ENCODE results near the gene PRRC2B.

PRRC2B gene

DNA sequence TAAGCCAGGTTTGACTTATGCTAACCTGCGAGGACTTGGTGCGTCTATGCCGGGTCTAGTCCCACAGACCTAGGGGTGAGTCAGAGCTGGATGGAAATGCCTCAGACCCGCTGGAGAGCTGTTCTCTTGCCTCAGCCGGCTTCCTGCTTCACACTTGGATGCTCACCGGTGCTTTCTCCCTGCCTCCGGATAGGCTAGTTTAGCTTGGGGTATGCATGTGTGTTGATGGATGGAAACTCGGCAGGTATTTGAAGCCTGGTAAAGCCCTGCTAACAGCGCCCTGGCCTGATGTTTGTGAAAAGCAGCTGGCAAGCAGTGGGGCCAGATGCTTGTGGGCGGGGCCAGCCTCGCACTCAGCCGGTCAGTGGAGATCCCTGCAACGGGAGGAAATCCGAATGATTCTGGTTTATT is 29.3 kb downstream of the PRRC2B start:
- in situ Hi-C loops (cut with HindIII; ENCODE audit: low sequenced_read_pairs) = no loop called here
- TF ChIP-seq CTCF (IDR thresholded peaks at IDR 0.05; ENCODE audit: low read depth, low read length, missing control alignments) = no peak
- H3K4me3 ChIP-seq (ENCODE audit: low read depth, low read length) = no peak overlapping the region
- DNase-seq (ENCODE audit: low read depth) = peak; percentile 88

DNA sequence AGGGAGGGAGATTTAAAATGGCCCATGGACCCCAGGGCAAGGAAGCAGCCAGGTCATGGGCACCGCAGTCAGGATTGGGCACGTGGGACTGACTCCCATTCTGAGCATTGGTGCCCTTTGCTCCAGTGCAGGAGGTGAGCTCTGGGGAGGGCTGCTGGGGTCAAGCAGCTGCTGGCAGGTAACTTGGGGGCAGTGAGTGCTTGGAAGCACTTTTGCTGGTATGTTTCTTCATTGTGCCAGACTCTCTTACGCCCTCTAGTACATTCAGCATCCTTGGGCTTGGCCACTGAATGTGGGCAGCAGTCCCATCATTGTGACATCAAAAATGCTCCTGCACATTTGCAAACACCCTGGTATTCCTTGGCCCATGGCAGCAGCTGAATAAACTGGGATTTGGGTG is 32.7 kb downstream of the PRRC2B start:
- no peak for DNase-seq (ENCODE audit: low read depth)
- no peak for TF ChIP-seq CTCF (IDR thresholded peaks at IDR 0.05; ENCODE audit: low read depth, low read length, missing control alignments)
- in situ Hi-C loops (cut with HindIII; ENCODE audit: low sequenced_read_pairs) = loop anchor here (25.0 kb wide), 1 partner anchor 289 kb away; the partner anchor contains the start of gene NUP214
- no peak overlapping the region for H3K4me3 ChIP-seq (ENCODE audit: low read depth, low read length)

DNA sequence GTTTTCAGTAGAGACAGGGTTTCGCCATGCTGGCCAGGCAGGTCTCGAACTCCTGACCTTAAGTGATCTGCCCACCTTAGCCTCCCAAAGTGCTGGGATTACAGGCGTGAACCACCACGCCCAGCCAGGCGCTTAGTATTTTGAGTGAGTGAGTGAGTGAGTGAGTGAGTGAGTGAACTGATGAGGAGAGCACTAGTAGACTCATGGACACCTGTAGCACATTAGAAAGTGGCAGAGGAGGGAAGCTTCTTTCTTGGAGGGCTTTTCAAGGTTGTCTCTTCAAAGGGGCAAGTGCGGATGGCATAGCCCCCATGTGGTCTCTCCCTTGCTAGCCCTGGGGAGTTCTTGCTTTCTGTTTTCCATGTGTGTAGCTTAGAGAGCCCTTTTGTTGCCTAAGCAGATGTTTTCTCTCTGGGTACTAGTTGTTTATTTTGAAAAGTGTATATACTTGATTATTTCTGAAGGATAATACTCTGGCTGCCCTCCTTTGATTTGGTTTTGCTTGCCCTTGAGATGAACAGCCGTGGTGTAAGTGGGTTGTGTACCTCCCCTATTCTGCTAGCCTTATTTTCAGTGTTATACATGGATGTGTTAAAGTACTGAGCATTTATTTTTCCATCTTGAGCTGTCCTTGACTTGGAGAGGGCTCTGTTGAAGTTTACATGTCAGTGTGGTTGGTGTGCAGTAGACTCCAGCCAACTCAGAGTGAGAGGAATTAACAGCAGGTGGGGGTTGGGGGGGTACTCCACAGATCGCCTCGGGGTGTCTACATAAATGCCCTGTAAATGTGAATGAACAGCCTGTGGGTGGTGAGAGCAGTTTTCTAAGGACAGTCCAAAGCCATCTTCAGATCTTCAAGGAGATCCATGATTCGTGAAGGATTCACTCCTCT is 35.5 kb downstream of the PRRC2B start:
- TF ChIP-seq CTCF (IDR thresholded peaks at IDR 0.05; ENCODE audit: low read depth, low read length, missing control alignments) = no peak
- no peak for DNase-seq (ENCODE audit: low read depth)
- in situ Hi-C loops (cut with HindIII; ENCODE audit: low sequenced_read_pairs) = loop anchor here (25.0 kb wide), 1 partner anchor 292 kb away; the partner anchor contains the start of gene NUP214
- no peak overlapping the region for H3K4me3 ChIP-seq (ENCODE audit: low read depth, low read length)

GRCh38 chr9:131432050-131432449 is 38.2 kb downstream of the PRRC2B start:
- H3K4me3 ChIP-seq (ENCODE audit: low read depth, low read length) = no peak overlapping the region
- no peak for DNase-seq (ENCODE audit: low read depth)
- in situ Hi-C loops (cut with HindIII; ENCODE audit: low sequenced_read_pairs) = loop anchor here (25.0 kb wide), 1 partner anchor 295 kb away; the partner anchor contains the start of gene NUP214
- TF ChIP-seq CTCF (IDR thresholded peaks at IDR 0.05; ENCODE audit: low read depth, low read length, missing control alignments) = no peak

DNA sequence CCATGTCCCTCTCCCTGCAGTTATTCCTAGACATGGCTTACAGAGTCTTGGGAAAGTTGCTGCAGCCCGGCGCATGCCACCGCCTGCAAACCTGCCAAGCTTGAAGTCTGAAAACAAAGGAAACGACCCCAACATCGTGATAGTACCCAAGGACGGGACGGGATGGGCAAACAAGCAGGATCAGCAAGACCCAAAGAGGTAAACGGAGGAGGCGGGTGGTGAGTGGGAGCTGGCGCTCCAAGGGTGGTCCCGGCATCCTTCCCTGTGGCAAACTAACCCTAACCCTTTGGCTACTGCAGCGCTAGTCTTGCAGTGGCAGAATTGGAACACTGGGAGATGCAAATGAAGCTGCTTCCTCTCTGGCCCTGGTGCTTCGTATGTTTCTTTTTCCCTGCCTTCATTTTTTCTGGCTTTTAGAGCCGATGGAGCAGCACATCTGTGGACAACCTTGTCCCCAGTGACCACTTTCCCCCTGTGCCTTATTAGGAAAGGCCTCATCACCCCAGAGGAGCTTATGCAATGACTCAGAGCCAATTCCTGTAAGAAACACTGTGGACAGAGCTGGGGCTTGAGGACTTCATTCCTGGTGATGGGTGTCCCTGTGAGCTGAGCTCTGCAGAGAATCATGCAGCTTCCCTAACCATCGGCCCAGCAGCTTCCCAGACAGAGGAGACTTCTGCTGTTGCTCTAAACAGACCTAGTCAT is 38.9 kb downstream of the PRRC2B start:
- peak; percentile 13 for DNase-seq (ENCODE audit: low read depth)
- H3K4me3 ChIP-seq (ENCODE audit: low read depth, low read length) = no peak overlapping the region
- no peak for TF ChIP-seq CTCF (IDR thresholded peaks at IDR 0.05; ENCODE audit: low read depth, low read length, missing control alignments)
- in situ Hi-C loops (cut with HindIII; ENCODE audit: low sequenced_read_pairs) = loop anchor here (25.0 kb wide), 1 partner anchor 295 kb away; the partner anchor contains the start of gene NUP214

- no peak for TF ChIP-seq CTCF (IDR thresholded peaks at IDR 0.05; ENCODE audit: low read depth, low read length, missing control alignments)
- DNase-seq (ENCODE audit: low read depth) = no peak
- in situ Hi-C loops (cut with HindIII; ENCODE audit: low sequenced_read_pairs) = loop anchor here (25.0 kb wide), 1 partner anchor 296 kb away; the partner anchor contains the start of gene NUP214
- no peak overlapping the region for H3K4me3 ChIP-seq (ENCODE audit: low read depth, low read length)
Measured at GRCh38 chr9:131433302-131433854, 39.5 kb downstream of the PRRC2B start.

All from astrocyte of the cerebellum (primary cell).